HCT116 (cell line): Measurements from ENCODE around the gene PSMA7. TPM values are rescaled to one million over a fixed set of nuclear protein-coding genes. Genes with fewer than 3 reads are reported as not detected.

Experiments used
- ATAC-seq: fragments of 200-7000 bp; cut with Tn5 transposase; 2 replicates; pipeline ENCODE4 v1.9.1; 2020; ENCODE audit warnings: mild to moderate bottlenecking, moderate library complexity
- BruUV-seq: library from RNA; stranded (reverse); fragments of 400-500 nt; replicated peaks from 2 replicates; lab custom pipeline; 2021; lab: Mats Ljungman, UMichigan
- CTCF ChIA-PET: fragments of 300-600 bp; sonication (Branson Sonifier 250); formaldehyde crosslinking; loops from one replicate; lab custom pipeline; 2021; ENCODE audit warnings: antibody characterized with exemption; lab: Charles Lee
- POLR2A ChIA-PET: fragments of 300-600, 350-600 bp; sonication (Branson Sonifier 250); formaldehyde crosslinking; loops from one replicate; lab custom pipeline; 2021; ENCODE audit warnings: antibody characterized with exemption; lab: Charles Lee
- RAD21 ChIA-PET, 2 experiments: fragments of 300-600 bp; sonication (Branson Sonifier 250); formaldehyde crosslinking; loops; one replicate each; lab custom pipeline; 2023; ENCODE audit warnings: low total read pairs in 2 of 2; ENCODE audit not compliant: uncharacterized antibody in 2 of 2, unreplicated experiment in 2 of 2, low non-redundant PET in 1 of 2; lab: Charles Lee
- DNase-seq: peaks from one replicate; pipeline ENCODE4 v3.0.0-alpha.2; 2010; ENCODE audit warnings: low read depth, low spot score
- H2AFZ ChIP-seq: fragments of 200-600 bp; shearing (Covaris generic), sonication (generic); 2 replicates; pipeline ENCODE4 v1.6.1; 2017; ENCODE audit warnings: low read depth, mixed run types, mixed read lengths, antibody characterized with exemption, low read length; ENCODE audit not compliant: poor library complexity, severe bottlenecking
- H3K27ac ChIP-seq: 2 replicates; pipeline ENCODE4 v1.5.1; 2012; ENCODE audit warnings: low read depth, low read length
- H3K27me3 ChIP-seq: fragments of 200-600 bp; sonication (generic); 2 replicates; pipeline ENCODE4 v1.6.1; 2016; ENCODE audit warnings: mixed run types, low read length, mixed read lengths; ENCODE audit not compliant: insufficient read depth
- H3K36me3 ChIP-seq, 2 experiments: fragments of 200-500 bp in 1 of 2; fragments of 200-600 bp in 1 of 2; sonication (Bioruptor generic) in 1 of 2; sonication (generic) in 1 of 2; 2 replicates each; pipeline versions ENCODE4 v1.5.1 to v1.6.1; 2014 to 2016; ENCODE audit warnings: low read length in 2 of 2, inconsistent platforms in 1 of 2, mixed read lengths in 1 of 2, mixed run types in 1 of 2; ENCODE audit not compliant: insufficient read depth in 2 of 2, control insufficient read depth in 1 of 2
- H3K4me1 ChIP-seq, 2 experiments: fragments of 200-600 bp in 1 of 2; sonication (generic) in 1 of 2; 2 replicates each; pipeline versions ENCODE4 v1.5.1 to v1.6.1; 2012 to 2017; ENCODE audit warnings: low read length in 2 of 2, inconsistent platforms in 1 of 2, mild to moderate bottlenecking in 1 of 2, mixed read lengths in 1 of 2, mixed run types in 1 of 2, moderate library complexity in 1 of 2; ENCODE audit not compliant: insufficient read depth in 2 of 2, control insufficient read depth in 1 of 2
- H3K4me2 ChIP-seq: fragments of 200-600 bp; sonication (generic); 2 replicates; pipeline ENCODE4 v1.6.1; 2017; ENCODE audit warnings: mixed run types, low read length, mixed read lengths
- H3K4me3 ChIP-seq, 2 experiments: fragments of 200-600 bp in 1 of 2; sonication (generic) in 1 of 2; replicated peaks in 1 of 2; 2 replicates each; pipeline ENCODE4 v1.5.1; 2011 to 2016; ENCODE audit warnings: low read length in 2 of 2, control low read depth in 1 of 2, low read depth in 1 of 2, mild to moderate bottlenecking in 1 of 2, mixed read lengths in 1 of 2, mixed run types in 1 of 2
- H3K79me2 ChIP-seq: fragments of 200-600 bp; sonication (generic); 2 replicates; pipeline ENCODE4 v1.6.1; 2017; ENCODE audit warnings: mild to moderate bottlenecking, mixed run types, low read length, moderate library complexity, mixed read lengths; ENCODE audit not compliant: insufficient read depth
- H3K9ac ChIP-seq: fragments of 200-600 bp; sonication (generic); 2 replicates; pipeline ENCODE4 v1.6.1; 2016; ENCODE audit warnings: low read length, mixed read lengths
- H3K9me2 ChIP-seq: fragments of 200-600 bp; sonication (generic), shearing (Covaris generic); 2 replicates; pipeline ENCODE4 v1.6.1; 2017; ENCODE audit warnings: mixed run types, mild to moderate bottlenecking, moderate library complexity; ENCODE audit not compliant: insufficient read depth
- H3K9me3 ChIP-seq, 2 experiments: fragments of 200-500 bp in 1 of 2; fragments of 200-600 bp in 1 of 2; sonication (Bioruptor generic) in 1 of 2; sonication (generic) in 1 of 2; 2 replicates each; pipeline ENCODE4 v1.6.1; 2014 to 2017; ENCODE audit warnings: low read length in 2 of 2, mixed read lengths in 2 of 2, inconsistent platforms in 1 of 2, low read depth in 1 of 2, mild to moderate bottlenecking in 1 of 2, mixed run types in 1 of 2, moderate library complexity in 1 of 2; ENCODE audit not compliant: control insufficient read depth in 1 of 2, insufficient read depth in 1 of 2
- H4K20me1 ChIP-seq: fragments of 200-600 bp; sonication (generic), shearing (Covaris generic); 2 replicates; pipeline ENCODE4 v1.6.1; 2017; ENCODE audit warnings: mixed run types, mild to moderate bottlenecking, moderate library complexity; ENCODE audit not compliant: insufficient read depth
- CEBPB ChIP-seq: IDR thresholded peaks from 2 replicates; pipeline ENCODE4 v1.6.1; 2012; ENCODE audit warnings: low read depth
- EGR1 ChIP-seq: IDR thresholded peaks from 2 replicates; pipeline ENCODE4 v1.6.1; 2012; ENCODE audit warnings: low read depth
- EZH2 ChIP-seq: fragments of 200-600 bp; sonication (generic); IDR thresholded peaks from 2 replicates; pipeline ENCODE4 v1.6.1; 2017; ENCODE audit warnings: antibody characterized with exemption, mixed run types
- EZH2phosphoT487 ChIP-seq: fragments of 200-600 bp; IDR thresholded peaks from 2 replicates; pipeline ENCODE4 v1.6.1; 2018; ENCODE audit warnings: antibody characterized with exemption, borderline replicate concordance
- POLR2A ChIP-seq: IDR thresholded peaks from 2 replicates; pipeline ENCODE4 v1.7.0; 2011; ENCODE audit warnings: borderline replicate concordance; ENCODE audit not compliant: insufficient read depth, insufficient read length; ENCODE audit errors: extremely low read depth
- REST ChIP-seq: IDR thresholded peaks from 2 replicates; pipeline ENCODE4 v1.6.1; 2012; ENCODE audit warnings: low read depth
- SIN3A ChIP-seq: IDR thresholded peaks from 2 replicates; pipeline ENCODE4 v1.6.1; 2012; ENCODE audit warnings: low read depth
- SRF ChIP-seq: IDR thresholded peaks from 2 replicates; pipeline ENCODE4 v1.6.1; 2012; ENCODE audit warnings: low read depth
- YY1 ChIP-seq: IDR thresholded peaks from 2 replicates; pipeline ENCODE4 v1.6.1; 2011; ENCODE audit warnings: low read length, low read depth, moderate library complexity, mild to moderate bottlenecking; ENCODE audit not compliant: insufficient replicate concordance; ENCODE audit errors: extremely low read depth
- ZBTB33 ChIP-seq: IDR thresholded peaks from 2 replicates; pipeline ENCODE4 v1.6.1; 2011; ENCODE audit warnings: mild to moderate bottlenecking, low read length, moderate library complexity; ENCODE audit not compliant: insufficient replicate concordance; ENCODE audit errors: extremely low read depth
- ZFX ChIP-seq: fragments of 450-650 bp; IDR thresholded peaks from 2 replicates; pipeline ENCODE4 v1.6.1; 2017
- ZNF274 ChIP-seq: fragments of 200-500 bp; sonication (Bioruptor generic); IDR thresholded peaks from 2 replicates; pipeline ENCODE4 v1.6.1; 2014; ENCODE audit warnings: mild to moderate bottlenecking, low read depth, low read length, inconsistent platforms
- intact Hi-C: fragments of 100-400 bp; cut with micrococcal nuclease; formaldehyde crosslinking; loops from 2 replicates; pipeline ENCODE4 v1.10.0; 2022
- total RNA-seq: library from RNA; stranded (reverse); gene quantifications from one replicate; pipeline ENCODE4 v1.2.1, GENCODE V29; 2021; ENCODE audit not compliant: unreplicated experiment

Gene PSMA7
- total RNA-seq, 1 experiment from 2014 or later: 364 TPM

- TF ChIP-seq POLR2A (no peak), EGR1 (no peak), SRF (no peak), SIN3A (no peak), CEBPB (no peak)
Measured at GRCh38 chr20:62181808-62182207, 38.6 kb upstream of the PSMA7 start (continued).

GRCh38 chr20:62179162-62179504, 35.9 kb upstream of the PSMA7 start:
- H3K9me2 ChIP-seq: no peaks in the 10 kb centered on the region
- BruUV-seq: no TSS peak
- H4K20me1 ChIP-seq: no peaks in the 10 kb centered on the region
- DNase-seq (no peak), ATAC-seq (no peak)
- peaks cover 0 to 2% of the 10 kb centered on the region in 2 experiments; a peak in 2 of 4 replicates for H3K36me3 ChIP-seq
- ChIA-PET RAD21 (no interaction called here), POLR2A (no interaction called here), CTCF (no interaction called here)
- no peaks in the 10 kb centered on the region for H3K9me3 ChIP-seq
- H3K79me2 ChIP-seq: peaks cover 25% of the 10 kb centered on the region
- no peak overlapping the region for H2AFZ ChIP-seq
- no peak overlapping the region for H3K4me3 ChIP-seq
- peaks cover 2 to 11% of the 10 kb centered on the region in 2 experiments; a peak in 3 of 4 replicates for H3K4me1 ChIP-seq
- H3K27ac ChIP-seq: no peak overlapping the region
- H3K4me2 ChIP-seq: no peak overlapping the region
- intact Hi-C loops: no loop called here
- H3K27me3 ChIP-seq: no peaks in the 10 kb centered on the region
- no peak overlapping the region for H3K9ac ChIP-seq
- TF ChIP-seq EGR1 (no peak), ZNF274 (no peak), ZFX (no peak), REST (no peak), EZH2phosphoT487 (no peak), YY1 (no peak), EZH2 (no peak), ZBTB33 (no peak)
